ENCODE results near the gene UCK2. TPM values are rescaled to one million over a fixed set of nuclear protein-coding genes. Genes with fewer than 3 reads are reported as not detected.

Gene UCK2
- total and polyA plus RNA-seq, 9 of the 15 experiments (the other 6 are each of a cell fraction or from before 2014, with no cell fraction given), result 71.6 to 145 (median 95.8) TPM

- TF ChIP-seq CREB5 (CRISPR knock-in tag; IDR thresholded peaks at IDR 0.05) (no peak), HDGF (IDR thresholded peaks at IDR 0.05) (no peak), ZNF3 (CRISPR knock-in tag; IDR thresholded peaks at IDR 0.05) (no peak), RAD21 (CRISPR knock-in tag; conservative IDR thresholded peaks at IDR 0.05 in 1 of 2, IDR thresholded peaks at IDR 0.05 in 1 of 2) (no peak), NR2F6 (CRISPR knock-in tag; IDR thresholded peaks at IDR 0.05) (no peak), HDAC1 (IDR thresholded peaks at IDR 0.05) (peak in 1 of 2 experiments; percentile 78; a peak in 2 of 4 replicates), THRA (IDR thresholded peaks at IDR 0.05) (no peak), NCOA4 (IDR thresholded peaks at IDR 0.05; ENCODE audit: partially characterized antibody) (no peak), ELF2 (CRISPR knock-in tag; IDR thresholded peaks at IDR 0.05) (peak; percentile 76), SAP30 (IDR thresholded peaks at IDR 0.05; ENCODE audit: borderline replicate concordance, insufficient read depth, low read depth, low read length, poor library complexity, severe bottlenecking) (no peak), CHD7 (IDR thresholded peaks at IDR 0.05; ENCODE audit: low read depth, low read length) (no peak), FOXM1 (IDR thresholded peaks at IDR 0.05; ENCODE audit: low read depth) (no peak), FOXM1 (CRISPR knock-in tag; IDR thresholded peaks at IDR 0.05; ENCODE audit: low read depth) (no peak)
Observed at GRCh38 chr1:165836664-165837482, 9.5 kb downstream of the UCK2 start (continued).

Data from K562 (cell line).